ENCODE data around the gene TMEM200B.

GRCh38 chr1:29082519-29082918, 41.2 kb downstream of the TMEM200B start:
- no peak for TF ChIP-seq SREBF2 (IDR thresholded peaks at IDR 0.05; ENCODE audit: low read length)
- no peak for TF ChIP-seq SMC3 (IDR thresholded peaks at IDR 0.05; ENCODE audit: borderline replicate concordance, low read length)
- no peak for TF ChIP-seq BRCA1 (IDR thresholded peaks at IDR 0.05; ENCODE audit: low read depth, low read length)
- TF ChIP-seq NR2C1 (IDR thresholded peaks at IDR 0.05): no peak
- TF ChIP-seq RAD21 (IDR thresholded peaks at IDR 0.05; ENCODE audit: insufficient read depth, low read depth, low read length): no peak
- no peak for TF ChIP-seq POLR2A (IDR thresholded peaks at IDR 0.05; ENCODE audit: low read depth, low read length)
- TF ChIP-seq EED (IDR thresholded peaks at IDR 0.05; ENCODE audit: low read depth): no peak
